GM03348 (cell line): ENCODE results near the gene TFG.

Source experiments
- DNase-seq: peaks from one replicate; pipeline ENCODE4 v3.0.0; 2012; ENCODE audit warnings: low spot score

Gene TFG

DNA sequence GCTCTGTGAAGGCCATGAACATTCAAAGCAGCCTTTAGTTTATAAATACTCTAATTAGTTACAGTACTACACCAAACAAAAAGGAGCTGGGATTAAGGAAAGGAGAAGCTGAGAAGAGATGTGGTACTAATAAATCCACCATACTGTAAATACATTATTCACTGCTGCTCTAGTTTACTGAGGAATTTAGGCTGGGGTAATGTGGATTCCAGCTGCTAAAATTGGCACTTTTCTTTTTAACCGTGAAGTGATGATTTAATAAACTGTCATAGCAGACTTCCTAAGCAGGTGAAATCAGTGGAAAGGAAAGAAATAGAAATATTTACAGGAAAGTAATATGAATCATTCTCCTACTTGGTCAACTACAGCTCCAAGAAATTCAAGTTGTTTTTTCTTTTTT, 88.7 kb downstream of the TFG start:
- DNase-seq = no peak
